Gastroesophageal sphincter (tissue), 4 donors: ENCODE measurements around the gene GSAP. TPM values are rescaled to one million over a fixed set of nuclear protein-coding genes. Genes with fewer than 3 reads are reported as not detected.

Source experiments
- ATAC-seq: fragments of 150-250 bp; one replicate; pipeline ENCODE4 v1.9.1; 2016; ENCODE audit warnings: mild to moderate bottlenecking, moderate library complexity
- H3K27ac ChIP-seq, 4 donors: fragments of 200-600 bp; sonication (generic) in 3 of 4; 1 replicate in 3 of 4; 2 replicates in 1 of 4; pipeline ENCODE4 v1.5.1; 2016 to 2019
- H3K27me3 ChIP-seq: fragments of 200-600 bp; sonication (generic); one replicate; pipeline ENCODE4 v1.5.1; 2019
- H3K36me3 ChIP-seq, 2 donors: fragments of 200-600 bp; sonication (generic); one replicate each; pipeline ENCODE4 v1.5.1; 2019; ENCODE audit warnings: control low read depth in 1 of 2
- H3K4me1 ChIP-seq, 3 donors: fragments of 200-600 bp; sonication (generic); 1 replicate in 2 of 3; 2 replicates in 1 of 3; pipeline ENCODE4 v1.5.1; 2016 to 2019; ENCODE audit warnings: control low read depth in 2 of 3
- H3K4me3 ChIP-seq, 2 donors: fragments of 200-600 bp; sonication (generic); one replicate each; pipeline ENCODE4 v1.5.1; 2019; ENCODE audit warnings: mild to moderate bottlenecking in 1 of 2, moderate library complexity in 1 of 2
- H3K9me3 ChIP-seq, 3 donors: fragments of 200-600 bp; sonication (generic); one replicate each; pipeline ENCODE4 v1.5.1; 2017 to 2019; ENCODE audit warnings: control low read depth in 2 of 3
- CTCF ChIP-seq, 4 experiments: fragments of 200-600 bp in 2 of 4; fragments of 450-650 bp in 2 of 4; sonication (generic) in 1 of 4; IDR thresholded peaks; one replicate each; pipeline ENCODE4 v1.5.1; 2017 to 2019; ENCODE audit warnings: antibody characterized with exemption in 4 of 4, mild to moderate bottlenecking in 2 of 4, moderate library complexity in 2 of 4
- EP300 ChIP-seq: sonication (generic); formaldehyde crosslinking; IDR thresholded peaks from one replicate; pipeline ENCODE4 v1.6.1; 2017; ENCODE audit warnings: antibody characterized with exemption, mild to moderate bottlenecking
- POLR2A ChIP-seq, 2 donors: fragments of 450-650 bp; IDR thresholded peaks; one replicate each; pipeline ENCODE4 v1.6.1; 2017; ENCODE audit warnings: antibody characterized with exemption in 2 of 2, mild to moderate bottlenecking in 2 of 2, moderate library complexity in 1 of 2
- POLR2AphosphoS5 ChIP-seq: sonication (generic); formaldehyde crosslinking; IDR thresholded peaks from one replicate; pipeline ENCODE4 v1.6.1; 2017; ENCODE audit warnings: antibody characterized with exemption
- WGBS, 2 donors: methylation state at CpG; one replicate each; pipeline ENCODE4 v1.1.5; 2018; ENCODE audit warnings: low coverage in 1 of 2; 5-methylcytosine and 5-hydroxymethylcytosine counted together
- total RNA-seq, 4 donors: library from RNA; depleted of rRNA; stranded (reverse); fragments of >200 nt; gene quantifications; one replicate each; pipeline ENCODE4 v1.1.0, GENCODE V29; 2016

GSAP gene
- total RNA-seq, 4 donors from 2014 or later = 12.8 to 23.7 (median 15.5) TPM

GRCh38 chr7:77441046-77441445, 24.9 kb upstream of the GSAP start:
- no peak overlapping the region for H3K4me3 ChIP-seq
- H3K9me3 ChIP-seq = no peaks in the 10 kb centered on the region
- TF ChIP-seq EP300 = no peak
- H3K4me1 ChIP-seq = no peaks in the 10 kb centered on the region
- no peak for ATAC-seq
- 80 to 90% methylated on average over 2 of the region's 2 CpGs for WGBS, 2 donors
- no peaks in the 10 kb centered on the region for H3K36me3 ChIP-seq
- H3K27ac ChIP-seq = no peak overlapping the region
- H3K27me3 ChIP-seq = no peaks in the 10 kb centered on the region

- ATAC-seq = no peak
- 69% methylated on average over 2 of the region's 5 CpGs; no CpG with 5 or more reads in 1 of the 2 donors for WGBS, 2 donors
- Histone ChIP-seq H3K36me3 (no peaks in the 10 kb centered on the region), H3K9me3 (no peaks in the 10 kb centered on the region), H3K4me3 (no peak overlapping the region), H3K4me1 (no peaks in the 10 kb centered on the region), H3K27me3 (no peaks in the 10 kb centered on the region), H3K27ac (no peak overlapping the region)
- TF ChIP-seq POLR2A (IDR thresholded peaks at IDR 0.05) (no peak), CTCF (IDR thresholded peaks at IDR 0.05) (peak; percentile 8 to 57 (median 37)), EP300 (no peak), POLR2AphosphoS5 (no peak)
These were observed 23.4 kb upstream of the GSAP start for GRCh38 chr7:77439572-77439971.

- Histone ChIP-seq H3K4me3 (no peak overlapping the region), H3K4me1 (no peaks in the 10 kb centered on the region), H3K27me3 (no peaks in the 10 kb centered on the region), H3K9me3 (no peaks in the 10 kb centered on the region), H3K27ac (no peak overlapping the region), H3K36me3 (no peaks in the 10 kb centered on the region)
- ATAC-seq = no peak
- TF ChIP-seq CTCF (IDR thresholded peaks at IDR 0.05) (no peak), POLR2A (IDR thresholded peaks at IDR 0.05) (no peak), POLR2AphosphoS5 (no peak), EP300 (no peak)
- 90 to 100% methylated on average over 1 of the region's 1 CpG for WGBS, 2 donors
These were observed 22.0 kb upstream of the GSAP start for GRCh38 chr7:77438131-77438530.

GRCh38 chr7:77434570-77435275, 18.6 kb upstream of the GSAP start:
- H3K36me3 ChIP-seq = no peaks in the 10 kb centered on the region
- no peaks in the 10 kb centered on the region for H3K9me3 ChIP-seq
- no peak overlapping the region for H3K4me3 ChIP-seq
- no peak for ATAC-seq
- no peaks in the 10 kb centered on the region for H3K27me3 ChIP-seq
- TF ChIP-seq CTCF (IDR thresholded peaks at IDR 0.05) = no peak
- TF ChIP-seq POLR2A (IDR thresholded peaks at IDR 0.05) = no peak
- TF ChIP-seq EP300 = no peak
- TF ChIP-seq POLR2AphosphoS5 = no peak
- H3K27ac ChIP-seq = no peak overlapping the region
- H3K4me1 ChIP-seq = no peaks in the 10 kb centered on the region
- WGBS, 2 donors = 77 to 81% methylated on average over 3 of the region's 3 CpGs

- no peak for ATAC-seq
- Histone ChIP-seq H3K36me3 (no peaks in the 10 kb centered on the region), H3K9me3 (no peaks in the 10 kb centered on the region), H3K27me3 (no peaks in the 10 kb centered on the region), H3K4me1 (no peaks in the 10 kb centered on the region), H3K27ac (no peak overlapping the region), H3K4me3 (no peak overlapping the region)
- 86 to 88% methylated on average over 5 of the region's 5 CpGs for WGBS, 2 donors
- TF ChIP-seq POLR2AphosphoS5 (no peak), POLR2A (IDR thresholded peaks at IDR 0.05) (no peak), EP300 (no peak), CTCF (IDR thresholded peaks at IDR 0.05) (no peak)
These were observed 17.8 kb upstream of the GSAP start for GRCh38 chr7:77433901-77434300.
